Glutamatergic neuron (in vitro differentiated cells): Measurements from ENCODE around the gene PLCB4. TPM values are rescaled to one million over a fixed set of nuclear protein-coding genes. Genes with fewer than 3 reads are reported as not detected.

ENCODE experiments used
- DNase-seq: peaks from one replicate; pipeline ENCODE4 v3.0.0; 2022
- H3K27ac Mint-ChIP-seq: one replicate; pipeline ENCODE4 v1.8.0; 2020; ENCODE audit warnings: mild to moderate bottlenecking, mixed read lengths, inconsistent platforms; ENCODE audit not compliant: unreplicated experiment
- H3K27me3 Mint-ChIP-seq: one replicate; pipeline ENCODE4 v1.8.0; 2020; ENCODE audit warnings: mild to moderate bottlenecking, moderate library complexity, mixed read lengths, inconsistent platforms; ENCODE audit not compliant: unreplicated experiment
- H3K36me3 Mint-ChIP-seq: one replicate; pipeline ENCODE4 v1.8.0; 2020; ENCODE audit warnings: mild to moderate bottlenecking, mixed read lengths, inconsistent platforms; ENCODE audit not compliant: unreplicated experiment
- H3K4me1 Mint-ChIP-seq: one replicate; pipeline ENCODE4 v1.8.0; 2020; ENCODE audit warnings: mild to moderate bottlenecking, low read depth, mixed read lengths, inconsistent platforms; ENCODE audit not compliant: unreplicated experiment
- H3K4me3 Mint-ChIP-seq: one replicate; pipeline ENCODE4 v1.8.0; 2020; ENCODE audit warnings: mild to moderate bottlenecking, mixed read lengths, inconsistent platforms; ENCODE audit not compliant: unreplicated experiment
- H3K9me3 Mint-ChIP-seq: one replicate; pipeline ENCODE4 v1.8.0; 2020; ENCODE audit warnings: mild to moderate bottlenecking, moderate library complexity, mixed read lengths, inconsistent platforms; ENCODE audit not compliant: unreplicated experiment
- CTCF ChIP-seq: fragments of 200-600 bp; sonication (generic); IDR thresholded peaks from one replicate; pipeline ENCODE4 v1.5.0; 2021; ENCODE audit not compliant: partially characterized antibody, unreplicated experiment
- total RNA-seq: library from RNA; stranded (reverse); fragmentation: NEBNext Ultra II Directional; extraction: Animal tissue kit (Norgen Biotek cat#: 25700); gene quantifications from one replicate; pipeline ENCODE4 v1.2.1, GENCODE V29; 2021; ENCODE audit not compliant: unreplicated experiment

The PLCB4 gene
- total RNA-seq, 1 donor from 2014 or later: 28.9 TPM

DNA sequence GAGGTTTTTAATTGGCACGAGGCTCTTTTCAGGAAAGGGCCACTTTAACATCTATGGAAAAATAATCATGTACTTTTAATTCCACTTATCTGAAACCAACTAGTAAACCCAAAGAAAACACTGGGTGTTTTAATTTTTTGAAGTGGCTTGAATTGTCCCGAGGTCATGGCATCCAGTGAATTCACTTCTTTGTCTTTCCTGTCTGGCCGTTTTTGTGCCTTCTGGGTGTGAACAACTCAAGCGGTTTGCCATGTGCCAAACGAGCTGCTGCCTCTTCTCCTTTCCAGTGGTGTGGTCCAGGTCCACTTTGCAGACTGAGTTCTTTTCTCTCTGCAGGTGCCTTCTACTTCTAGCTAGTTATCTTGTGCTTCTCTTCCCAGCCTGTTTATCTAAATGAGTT, 117.5 kb downstream of the PLCB4 start:
- DNase-seq: no peak
- Mint-ChIP-seq H3K36me3 (no peaks in the 10 kb centered on the region), H3K9me3 (no peaks in the 10 kb centered on the region), H3K27ac (no peak overlapping the region), H3K4me1 (peaks cover 3% of the 10 kb centered on the region), H3K27me3 (peaks cover 2% of the 10 kb centered on the region), H3K4me3 (no peak overlapping the region)
- no peak for TF ChIP-seq CTCF

DNA sequence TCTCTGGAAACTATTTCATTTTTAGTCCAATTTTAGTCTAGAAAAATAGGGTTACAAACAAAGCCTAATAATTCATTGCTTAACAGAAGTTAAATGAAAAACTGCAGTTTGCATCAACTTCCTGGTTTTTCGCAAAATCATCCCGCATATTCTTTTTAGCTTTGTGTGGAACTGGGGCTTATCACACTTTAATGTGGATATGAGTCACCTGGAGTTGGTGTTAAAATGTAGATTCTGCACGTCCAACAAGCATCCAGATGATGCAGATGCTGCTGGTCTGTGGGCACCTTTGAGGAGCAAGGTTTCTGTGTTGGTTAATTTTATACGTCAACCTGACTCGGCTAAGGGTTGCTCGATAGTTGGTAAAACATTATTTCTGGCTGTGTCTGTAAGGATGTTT, 126.1 kb downstream of the PLCB4 start:
- Mint-ChIP-seq H3K27me3 (no peaks in the 10 kb centered on the region), H3K9me3 (no peaks in the 10 kb centered on the region), H3K4me1 (peaks cover 15% of the 10 kb centered on the region), H3K27ac (no peak overlapping the region), H3K36me3 (no peaks in the 10 kb centered on the region), H3K4me3 (no peak overlapping the region)
- DNase-seq: no peak
- TF ChIP-seq CTCF: no peak

DNA sequence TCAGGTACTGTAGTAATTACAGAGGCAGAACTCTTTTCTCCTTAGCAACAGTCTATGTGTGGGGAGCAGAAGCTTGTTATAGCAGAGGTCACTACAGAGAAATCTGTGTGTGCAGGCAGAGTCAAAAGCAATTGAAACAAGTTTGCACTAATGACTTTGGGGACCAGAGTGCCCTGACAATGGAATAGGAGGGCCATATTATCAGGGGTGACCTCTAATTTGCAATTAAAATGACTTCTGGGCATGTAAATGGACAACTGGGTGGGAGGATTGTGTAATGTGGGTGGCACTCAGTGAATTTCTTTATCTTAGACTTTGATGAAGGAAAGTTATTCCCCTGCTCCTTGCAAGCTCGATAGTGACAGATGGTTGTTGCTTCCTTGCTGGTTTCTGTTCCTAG, 127.2 kb downstream of the PLCB4 start:
- H3K27ac Mint-ChIP-seq: peak overlapping the region; percentile 28
- no peak for DNase-seq
- no peaks in the 10 kb centered on the region for H3K27me3 Mint-ChIP-seq
- H3K36me3 Mint-ChIP-seq: no peaks in the 10 kb centered on the region
- TF ChIP-seq CTCF: no peak
- H3K4me3 Mint-ChIP-seq: peak overlapping the region; percentile 3
- H3K4me1 Mint-ChIP-seq: peaks cover 15% of the 10 kb centered on the region
- no peaks in the 10 kb centered on the region for H3K9me3 Mint-ChIP-seq

DNA sequence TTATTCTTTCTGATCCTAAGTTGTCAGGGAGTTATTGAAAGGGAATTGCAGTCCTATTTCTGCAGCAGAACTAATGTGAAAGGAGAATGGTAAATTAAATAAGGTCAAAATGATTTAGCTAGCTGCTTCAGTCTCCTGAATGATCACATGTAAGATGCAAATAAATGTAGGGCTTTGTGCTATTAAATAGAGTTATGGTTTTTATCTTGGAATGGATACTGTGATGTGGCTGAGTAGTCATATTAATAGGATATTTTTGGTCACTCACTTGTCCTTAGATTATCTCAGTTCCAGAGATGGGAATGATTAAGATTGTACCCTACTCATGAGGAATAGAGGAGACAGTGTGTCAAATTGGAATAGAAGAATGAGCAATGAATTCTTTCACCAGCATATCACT, 129.6 kb downstream of the PLCB4 start:
- Mint-ChIP-seq H3K4me1 (peaks cover 25% of the 10 kb centered on the region), H3K36me3 (no peaks in the 10 kb centered on the region), H3K4me3 (no peak overlapping the region), H3K9me3 (no peaks in the 10 kb centered on the region), H3K27me3 (no peaks in the 10 kb centered on the region), H3K27ac (no peak overlapping the region)
- no peak for TF ChIP-seq CTCF
- DNase-seq: no peak

- TF ChIP-seq CTCF: no peak
- DNase-seq: no peak
- no peak overlapping the region for H3K4me3 Mint-ChIP-seq
- H3K27me3 Mint-ChIP-seq: no peaks in the 10 kb centered on the region
- H3K27ac Mint-ChIP-seq: no peak overlapping the region
- H3K9me3 Mint-ChIP-seq: no peaks in the 10 kb centered on the region
- H3K36me3 Mint-ChIP-seq: no peaks in the 10 kb centered on the region
- peaks cover 28% of the 10 kb centered on the region for H3K4me1 Mint-ChIP-seq
Observed at GRCh38 chr20:9200196-9200595, 131.3 kb downstream of the PLCB4 start.
